Activated T-cell treated with anti-CD3 and anti-CD28 coated beads, Interleukin-2, amount 50 U/mL, for 72 hours (primary cell): ENCODE measurements around the gene DNAH6. TPM values are rescaled to one million over a fixed set of nuclear protein-coding genes. Genes with fewer than 3 reads are reported as not detected.
"Not testable (repeated sequence)": the region's sequence is repeated elsewhere in the genome, so short reads cannot be mapped to it uniquely, and the experiment has no call there.

Experiments used
- ATAC-seq, 2 donors: fragments of 150-1000 bp; cut with Tn5 transposase; replicated peaks in 1 of 2; 2 replicates each; pipeline ENCODE4 v1.10.0; 2021; ENCODE audit warnings: moderate library complexity in 2 of 2, mild to moderate bottlenecking in 1 of 2
- DNase-seq, 2 donors: peaks; one replicate each; pipeline ENCODE4 v3.0.0; 2021 to 2022; ENCODE audit warnings: mixed read lengths in 1 of 2
- H3K27ac Mint-ChIP-seq: one replicate; pipeline ENCODE4 v1.8.0; 2022; ENCODE audit warnings: mild to moderate bottlenecking, moderate library complexity, mixed read lengths
- H3K27me3 Mint-ChIP-seq: one replicate; pipeline ENCODE4 v1.8.0; 2022; ENCODE audit warnings: low read depth, mixed read lengths
- H3K36me3 Mint-ChIP-seq, 2 donors: one replicate each; pipeline ENCODE4 v1.8.0; 2022; ENCODE audit warnings: mixed read lengths in 2 of 2, mild to moderate bottlenecking in 1 of 2; ENCODE audit not compliant: insufficient read depth in 2 of 2
- H3K4me1 Mint-ChIP-seq: one replicate; pipeline ENCODE4 v1.8.0; 2022; ENCODE audit warnings: low read depth, mixed read lengths
- H3K4me3 Mint-ChIP-seq, 2 donors: one replicate each; pipeline ENCODE4 v1.8.0; 2022; ENCODE audit warnings: mild to moderate bottlenecking in 2 of 2, mixed read lengths in 2 of 2, moderate library complexity in 2 of 2
- H3K9me3 Mint-ChIP-seq, 2 donors: one replicate each; pipeline ENCODE4 v1.8.0; 2022; ENCODE audit warnings: mixed read lengths in 2 of 2
- total RNA-seq, 2 donors: library from RNA; stranded (reverse); gene quantifications; one replicate each; pipeline ENCODE4 v1.2.3, GENCODE V29; 2022

The DNAH6 gene
- total RNA-seq, 2 donors from 2014 or later: 1.0 to 1.5 TPM

DNA sequence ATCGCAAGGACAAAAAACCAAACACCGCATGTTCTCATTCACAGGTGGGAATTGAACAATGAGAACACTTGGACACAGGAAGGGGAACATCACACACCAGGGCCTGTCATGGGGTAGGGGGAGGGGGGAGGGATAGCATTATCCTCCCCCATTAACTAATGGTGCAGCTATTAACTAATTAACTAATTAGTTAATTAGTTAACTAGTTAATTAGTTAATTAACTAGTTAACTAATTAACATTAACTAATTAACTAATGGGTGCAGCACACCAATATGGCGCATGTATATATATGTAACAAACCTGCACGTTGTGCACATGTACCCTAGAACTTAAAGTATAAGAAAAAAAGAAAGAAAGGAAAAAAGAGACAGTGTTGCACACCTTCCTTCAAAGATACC, 352.0 kb downstream of the DNAH6 start:
- not testable (repeated sequence) for ATAC-seq

More for the DNA sequence above, 352.0 kb downstream of the DNAH6 start:
- DNase-seq, H3K27me3 Mint-ChIP-seq, H3K9me3 Mint-ChIP-seq, H3K4me3 Mint-ChIP-seq, H3K27ac Mint-ChIP-seq: not testable (repeated sequence)
- Mint-ChIP-seq H3K36me3 (peaks cover 7 to 13% of the 10 kb centered on the region in 2 donors), H3K4me1 (peaks cover 76% of the 10 kb centered on the region)

Other genes with a start within 250 kb of the DNAH6 start
- 10 to 100 TPM; 66.0 to 66.8 TPM for gene SUCLG1, start 57.2 kb upstream of the DNAH6 start, total RNA-seq